ENCODE results near the gene ATP5F1D. TPM values are rescaled to one million over a fixed set of nuclear protein-coding genes. Genes with fewer than 3 reads are reported as not detected.

ATP5F1D gene
- total RNA-seq, 1 donor from 2014 or later, result 486 TPM

GRCh38 chr19:1264801-1265614 is 23.5 kb downstream of the ATP5F1D start:
- DNase-seq (ENCODE audit: low spot score), result no peak
- intact Hi-C loops (cut with DNase I), result no loop called here

GRCh38 chr19:1265615-1266128 is 24.1 kb downstream of the ATP5F1D start:
- no peak for DNase-seq (ENCODE audit: low spot score)
- intact Hi-C loops (cut with DNase I), result loop anchor here (1.0 kb wide), 1 partner anchor 16 kb away; no protein-coding TSS in a partner anchor

- intact Hi-C loops (cut with DNase I), result loop anchor here (1.0 kb wide), 1 partner anchor 17 kb away; no protein-coding TSS in a partner anchor
- DNase-seq (ENCODE audit: low spot score), result peak; percentile 97
Observed at GRCh38 chr19:1266129-1266915, 24.8 kb downstream of the ATP5F1D start.

GRCh38 chr19:1266916-1267476 is 25.4 kb downstream of the ATP5F1D start:
- peak; percentile 93 for DNase-seq (ENCODE audit: low spot score)
- intact Hi-C loops (cut with DNase I), result loop anchor here (1.0 kb wide), 3 partner anchors 18 to 44 kb away; no protein-coding TSS in a partner anchor

GRCh38 chr19:1267477-1268225 is 26.1 kb downstream of the ATP5F1D start:
- DNase-seq (ENCODE audit: low spot score), result no peak

GRCh38 chr19:1268226-1269064 is 26.9 kb downstream of the ATP5F1D start:
- intact Hi-C loops (cut with DNase I), result no loop called here
- DNase-seq (ENCODE audit: low spot score), result no peak

More at GRCh38 chr19:1267477-1268225, 26.1 kb downstream of the ATP5F1D start:
- intact Hi-C loops (cut with DNase I), result loop anchor here (1.0 kb wide), 2 partner anchors 23 to 44 kb away; no protein-coding TSS in a partner anchor

- intact Hi-C loops (cut with DNase I), result no loop called here
- peak; percentile 100 for DNase-seq (ENCODE audit: low spot score)
Observed at GRCh38 chr19:1269065-1269477, 27.5 kb downstream of the ATP5F1D start, which contains the start of gene CIRBP. Gene CIRBP (plus strand): TSS chr19:1269332. CDS start chr19:1270934, 1,602 bp downstream.

- peak; percentile 94 for DNase-seq (ENCODE audit: low spot score)
- intact Hi-C loops (cut with DNase I), result loop anchor here (5.0 kb wide), 1 partner anchor 113 kb away; the partner anchor contains the start of gene NDUFS7
Observed at GRCh38 chr19:1269478-1270212, 28.1 kb downstream of the ATP5F1D start.

- intact Hi-C loops (cut with DNase I), result loop anchor here (5.0 kb wide), 1 partner anchor 112 kb away; the partner anchor contains the start of gene NDUFS7
- no peak for DNase-seq (ENCODE audit: low spot score)
Observed at GRCh38 chr19:1270213-1270853, 28.8 kb downstream of the ATP5F1D start.

GRCh38 chr19:1270854-1271527 is 29.4 kb downstream of the ATP5F1D start:
- intact Hi-C loops (cut with DNase I), result loop anchor here (5.0 kb wide), 1 partner anchor 111 kb away; the partner anchor contains the start of gene NDUFS7
- DNase-seq (ENCODE audit: low spot score), result no peak

- intact Hi-C loops (cut with DNase I), result loop anchor here (5.0 kb wide), 1 partner anchor 111 kb away; the partner anchor contains the start of gene NDUFS7
- peak; percentile 75 for DNase-seq (ENCODE audit: low spot score)
Observed at GRCh38 chr19:1271528-1272422, 30.2 kb downstream of the ATP5F1D start.

GRCh38 chr19:1272423-1273262 is 31.1 kb downstream of the ATP5F1D start:
- intact Hi-C loops (cut with DNase I), result loop anchor here (5.0 kb wide), 1 partner anchor 110 kb away; the partner anchor contains the start of gene NDUFS7
- DNase-seq (ENCODE audit: low spot score), result no peak

- intact Hi-C loops (cut with DNase I), result loop anchor here (5.0 kb wide), 1 partner anchor 109 kb away; the partner anchor contains the start of gene NDUFS7
- DNase-seq (ENCODE audit: low spot score), result peak; percentile 72
Observed at GRCh38 chr19:1273263-1274041, 31.9 kb downstream of the ATP5F1D start.

Data from cardiac septum (tissue), 1 donor.